ENCODE measurements around the gene SPTSSB.

SPTSSB gene

DNA sequence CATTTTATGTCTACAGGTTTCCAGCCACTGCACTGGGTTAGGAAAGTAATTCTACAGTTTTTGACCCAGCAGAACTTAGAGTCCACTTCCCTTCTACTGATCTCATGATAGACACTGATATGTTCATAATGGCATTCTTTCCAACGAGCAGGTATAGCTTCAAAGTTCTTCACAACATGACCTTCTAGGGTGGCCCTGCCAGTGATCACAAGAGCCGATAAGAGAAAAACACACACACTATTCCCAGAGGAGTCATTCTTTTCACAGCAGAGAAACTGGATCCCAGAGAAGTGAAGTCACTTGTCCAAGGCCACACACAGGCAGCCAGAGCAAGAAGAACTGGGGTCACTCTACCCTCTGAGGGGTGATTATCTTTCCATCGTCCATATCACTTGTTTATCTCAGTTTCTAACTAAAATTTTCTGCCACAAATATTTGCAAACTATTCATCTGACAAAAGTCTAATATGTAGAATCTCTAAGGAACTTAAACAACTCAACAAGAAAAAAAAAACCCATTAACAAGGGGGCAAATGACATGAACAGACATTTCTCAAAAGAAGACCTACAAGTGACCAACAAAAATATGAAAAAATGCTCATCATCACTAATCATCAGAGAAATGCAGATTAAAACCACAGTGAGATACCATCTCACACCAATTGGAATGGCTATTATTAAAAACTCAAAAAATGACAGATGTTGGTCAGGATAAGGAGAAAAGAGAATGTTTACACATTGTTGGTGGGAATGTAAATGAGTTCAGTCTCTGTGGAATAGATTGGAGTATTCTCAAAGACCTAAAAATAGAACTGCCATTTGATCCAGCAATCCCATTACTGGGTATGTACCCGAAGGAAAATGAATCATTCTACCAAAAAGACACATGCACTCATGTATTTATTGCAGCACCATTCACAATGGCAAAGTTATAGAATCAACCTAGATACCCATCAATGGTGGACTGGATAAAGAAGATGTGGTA lies 31.5 kb downstream of the SPTSSB start:
- no peak for DNase-seq (ENCODE audit: low read depth, low spot score)

DNA sequence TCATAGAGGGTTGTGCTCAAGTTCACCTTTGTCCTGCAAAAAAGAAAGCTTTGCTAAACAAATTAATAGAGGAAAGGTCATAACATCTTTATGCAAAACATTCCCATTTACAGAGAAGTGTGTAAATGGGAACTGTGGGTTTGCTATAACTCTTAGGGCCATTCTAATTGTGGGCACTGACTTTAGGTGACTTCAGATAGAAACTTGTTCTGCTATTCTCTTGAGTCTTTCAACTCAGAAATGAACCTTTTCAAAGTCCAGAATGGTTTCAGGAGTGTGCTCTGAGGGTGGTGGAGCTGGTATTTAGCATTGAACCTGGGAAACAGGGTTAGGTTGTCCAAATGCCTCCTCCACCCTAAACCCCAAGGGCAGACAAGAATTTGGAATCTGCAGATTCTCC lies 34.0 kb downstream of the SPTSSB start:
- no peak for DNase-seq (ENCODE audit: low read depth, low spot score)

DNA sequence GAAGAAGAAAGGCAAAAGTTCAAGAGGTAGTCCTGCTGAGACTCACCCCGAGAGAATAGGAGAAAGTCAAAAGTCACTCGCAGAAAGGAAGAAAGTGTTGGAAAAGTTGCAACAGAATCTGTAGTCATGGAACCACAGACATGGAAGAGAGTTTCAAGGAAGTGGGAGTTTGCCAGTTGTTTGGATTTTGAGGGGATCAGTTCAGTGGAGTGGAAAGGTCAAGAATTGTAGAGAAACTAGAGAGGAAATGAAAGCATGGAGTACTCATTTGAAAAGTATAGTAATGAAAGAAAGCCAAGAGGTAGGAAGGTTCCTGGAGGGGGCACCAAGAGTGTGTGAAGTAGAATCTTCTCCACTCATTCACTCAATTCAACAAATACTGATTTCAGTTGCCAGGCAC lies 34.7 kb downstream of the SPTSSB start:
- DNase-seq (ENCODE audit: low read depth, low spot score), result no peak

DNA sequence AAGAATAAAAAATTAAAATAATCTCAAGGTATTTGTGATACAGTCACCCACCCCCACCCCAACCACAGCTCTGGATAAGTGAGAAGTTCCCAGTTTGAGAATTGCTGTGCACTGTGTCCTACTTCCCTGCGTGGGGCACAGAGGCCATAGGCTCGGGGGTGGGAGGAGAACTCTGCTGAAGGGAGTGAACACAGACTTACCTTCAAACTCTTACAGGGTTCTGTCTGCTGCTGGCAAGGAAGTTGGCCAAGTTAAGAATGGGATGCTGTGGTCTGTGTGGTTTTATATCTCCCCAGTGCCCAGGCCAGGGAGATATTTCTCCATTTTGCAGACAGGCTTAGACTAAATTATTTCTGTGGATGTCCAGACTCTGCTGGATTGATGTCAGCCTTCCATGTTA lies 37.6 kb downstream of the SPTSSB start:
- DNase-seq (ENCODE audit: low read depth, low spot score), result no peak

DNA sequence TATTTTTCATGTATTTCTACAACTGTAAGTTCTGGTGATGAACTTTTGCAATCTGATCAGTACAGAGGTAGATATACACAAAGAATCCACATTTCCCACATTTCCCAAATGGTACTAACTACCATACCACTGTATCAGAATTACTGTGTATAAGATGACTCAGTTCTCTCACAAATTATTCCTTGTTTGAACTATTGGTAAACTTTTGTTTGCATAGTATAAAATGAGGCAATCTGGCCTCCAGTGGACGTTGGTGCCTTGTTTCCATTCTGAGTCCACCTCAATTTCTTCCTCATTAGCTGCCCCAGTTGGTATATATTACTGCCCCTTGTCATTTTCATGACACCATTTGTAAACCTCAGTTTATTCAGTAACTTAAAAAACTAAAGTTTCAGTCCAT lies 38.5 kb downstream of the SPTSSB start:
- DNase-seq (ENCODE audit: low read depth, low spot score), result no peak

DNA sequence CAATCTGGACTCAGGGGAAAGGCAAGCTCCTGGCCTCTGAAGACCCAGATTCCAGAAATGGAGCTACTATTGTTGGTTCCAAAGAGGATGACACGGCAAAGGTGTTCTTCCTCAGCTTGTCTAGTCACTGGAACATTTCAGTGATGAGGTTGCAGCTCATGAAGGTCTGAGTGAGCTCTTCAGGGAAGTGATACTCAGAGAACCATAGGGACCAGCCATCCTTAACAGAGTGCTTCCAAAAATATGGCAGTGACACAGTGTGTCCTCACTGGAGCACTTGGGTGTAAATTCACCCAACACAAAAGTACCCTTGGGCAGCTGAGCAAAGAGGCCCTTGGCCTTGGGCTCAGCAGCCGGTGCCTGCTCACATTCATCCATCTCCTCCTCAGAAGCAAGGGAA lies 46.3 kb downstream of the SPTSSB start:
- no peak for DNase-seq (ENCODE audit: low read depth, low spot score)

DNA sequence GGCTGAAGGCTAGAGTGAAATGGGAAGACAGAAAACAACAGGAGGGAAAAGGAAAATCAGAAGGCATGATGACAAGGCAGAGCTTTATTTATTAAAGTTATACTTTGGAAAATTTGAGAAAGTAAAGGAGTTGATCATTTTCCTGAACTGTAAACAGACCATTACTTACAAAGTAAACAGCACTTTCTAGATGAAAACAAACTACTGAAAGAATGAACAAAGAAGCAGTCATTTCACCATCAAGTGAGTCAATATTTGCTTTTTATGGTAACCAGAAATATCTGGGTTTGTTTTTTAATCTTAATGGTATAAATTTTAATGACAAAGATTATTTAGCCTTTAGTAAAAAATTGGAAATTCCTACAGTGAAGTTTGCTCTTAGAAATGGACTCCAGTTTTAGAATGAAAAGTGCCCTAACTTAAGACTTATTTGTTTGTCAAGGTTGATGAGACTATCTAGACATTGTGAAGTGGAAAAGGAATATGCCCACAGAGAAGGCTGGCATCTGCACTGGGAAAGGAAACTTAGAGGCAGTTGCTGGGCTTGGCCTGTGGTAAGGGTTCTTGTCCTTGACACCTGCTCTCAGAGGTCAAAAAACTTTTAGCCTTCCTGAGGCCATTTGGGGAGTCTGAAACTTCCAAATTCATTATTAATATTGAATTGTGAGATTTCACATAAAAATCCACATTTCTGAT lies 47.2 kb downstream of the SPTSSB start:
- no peak for DNase-seq (ENCODE audit: low read depth, low spot score)

DNA sequence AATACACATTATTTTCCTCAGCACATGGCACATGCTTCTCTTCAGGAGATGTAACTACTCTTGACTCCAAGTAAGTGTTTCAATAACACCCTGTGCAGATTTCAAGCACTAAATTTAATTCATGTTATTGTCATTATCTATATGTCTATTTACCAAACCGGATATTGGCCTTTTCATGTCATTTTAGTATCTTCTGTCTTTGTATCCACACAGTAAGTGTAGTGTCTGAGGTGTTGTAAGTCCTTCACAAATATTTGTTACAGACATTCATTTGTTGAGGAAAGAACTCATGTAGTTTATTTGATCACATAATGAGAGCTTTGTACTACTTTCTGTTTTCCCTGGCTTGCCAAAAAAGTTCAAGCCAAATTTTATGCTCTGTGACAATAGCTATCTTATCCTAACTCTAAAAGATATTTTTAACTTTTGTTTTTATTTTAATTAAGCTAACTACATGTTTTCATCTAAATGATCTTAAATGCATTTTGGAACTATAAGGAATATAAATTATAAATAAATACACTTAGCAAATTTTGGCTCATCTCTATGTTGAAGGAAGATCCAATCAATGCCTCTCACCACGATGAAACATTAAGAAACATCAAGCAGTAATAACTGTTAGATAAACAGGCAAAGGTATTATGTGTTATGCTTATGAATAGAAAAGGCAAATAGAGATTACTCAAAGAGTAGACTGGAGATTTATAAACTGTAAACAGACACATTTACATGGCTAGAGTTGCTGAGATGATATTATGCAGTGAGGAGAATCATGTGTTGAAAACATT lies 48.3 kb downstream of the SPTSSB start:
- DNase-seq (ENCODE audit: low read depth, low spot score), result no peak

DNA sequence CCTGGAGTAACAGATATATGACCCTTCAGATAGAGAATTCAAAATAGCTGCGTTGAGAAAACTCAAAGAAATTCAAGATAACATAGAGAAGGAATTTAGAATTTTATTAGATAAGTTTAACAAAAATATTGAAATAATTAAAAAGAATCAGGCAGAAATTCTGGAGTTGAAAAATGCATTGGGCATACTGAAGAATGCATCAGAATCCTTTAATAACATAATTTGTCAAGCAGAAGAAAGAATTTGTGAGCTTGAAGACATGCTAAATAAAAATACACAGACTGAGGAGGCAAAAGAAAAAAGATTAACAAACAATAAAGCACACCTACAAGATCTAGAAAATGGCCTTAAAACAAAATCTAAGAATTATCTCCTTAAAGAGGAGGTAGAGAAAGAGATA lies 50.5 kb downstream of the SPTSSB start:
- DNase-seq (ENCODE audit: low read depth, low spot score), result no peak

DNA sequence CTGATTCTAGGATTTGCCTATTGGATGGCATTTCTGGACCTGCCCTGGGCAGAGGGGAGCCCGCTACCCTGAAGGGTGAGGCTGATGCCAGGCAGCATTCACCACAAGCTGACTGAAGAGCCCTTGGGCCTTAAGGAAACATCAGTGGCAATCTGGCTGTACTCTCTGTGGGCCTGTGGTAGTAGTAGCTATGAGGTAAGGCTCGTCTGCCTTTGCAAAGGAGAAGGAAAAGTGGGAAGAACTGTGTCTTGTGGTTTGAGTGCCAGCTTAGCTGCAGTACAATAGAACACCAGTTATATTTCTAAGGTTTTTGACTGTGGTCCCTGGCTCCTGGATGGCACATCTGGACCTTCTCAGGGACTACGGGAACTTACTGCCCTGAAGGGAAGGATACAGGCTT lies 51.5 kb downstream of the SPTSSB start:
- DNase-seq (ENCODE audit: low read depth, low spot score), result no peak

DNA sequence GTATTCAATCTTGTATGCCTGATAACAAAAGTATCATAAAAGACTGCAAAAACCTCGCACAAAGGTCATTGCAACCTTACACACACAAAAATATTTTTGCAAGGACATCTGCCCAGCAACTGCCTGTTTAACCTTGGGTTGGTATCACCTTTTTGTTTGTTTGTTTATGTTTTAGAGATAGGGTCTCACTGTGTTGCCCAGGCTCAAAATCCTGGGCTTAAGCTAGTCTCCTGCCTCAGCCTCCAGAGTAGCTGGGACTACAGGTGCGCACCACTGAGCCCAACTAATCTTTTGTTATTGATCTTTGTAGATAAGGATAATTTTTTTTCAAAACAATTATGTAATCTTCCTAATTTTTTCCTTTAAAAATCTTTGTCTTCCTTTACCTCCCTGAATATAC lies 54.2 kb downstream of the SPTSSB start:
- no peak for DNase-seq (ENCODE audit: low read depth, low spot score)

DNA sequence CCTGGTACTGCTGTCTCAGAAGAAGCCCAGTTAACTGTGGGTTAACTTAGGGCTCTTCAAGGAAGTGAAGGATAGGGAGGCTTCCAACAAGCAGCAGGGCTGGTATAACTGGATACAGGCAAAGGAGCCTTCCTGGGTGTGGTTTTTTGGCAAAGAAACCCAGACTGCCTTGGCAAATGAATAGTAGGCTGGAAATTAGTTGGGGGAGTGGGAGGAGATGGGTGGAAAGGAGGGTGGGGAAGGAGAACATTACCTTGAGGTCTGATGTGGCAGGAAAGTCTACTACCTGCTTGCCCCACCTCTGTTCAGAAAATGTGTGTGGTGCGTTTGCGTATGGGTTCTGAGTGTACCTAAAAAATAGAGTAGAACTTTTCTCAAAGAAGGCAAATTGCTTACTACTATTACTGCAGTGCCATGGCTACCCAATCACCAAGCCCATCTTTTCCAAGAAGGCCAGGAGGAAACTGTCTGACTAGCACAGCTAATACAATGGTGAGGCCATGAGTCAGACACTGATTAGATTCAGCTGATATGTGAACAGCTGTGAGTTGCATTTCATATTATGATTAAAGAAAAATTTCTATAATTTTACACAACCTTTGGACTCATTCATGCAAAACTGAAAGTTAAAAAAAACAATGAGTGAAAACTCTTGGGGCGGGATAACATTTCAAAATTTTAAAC lies 55.2 kb downstream of the SPTSSB start:
- no peak for DNase-seq (ENCODE audit: low read depth, low spot score)

DNA sequence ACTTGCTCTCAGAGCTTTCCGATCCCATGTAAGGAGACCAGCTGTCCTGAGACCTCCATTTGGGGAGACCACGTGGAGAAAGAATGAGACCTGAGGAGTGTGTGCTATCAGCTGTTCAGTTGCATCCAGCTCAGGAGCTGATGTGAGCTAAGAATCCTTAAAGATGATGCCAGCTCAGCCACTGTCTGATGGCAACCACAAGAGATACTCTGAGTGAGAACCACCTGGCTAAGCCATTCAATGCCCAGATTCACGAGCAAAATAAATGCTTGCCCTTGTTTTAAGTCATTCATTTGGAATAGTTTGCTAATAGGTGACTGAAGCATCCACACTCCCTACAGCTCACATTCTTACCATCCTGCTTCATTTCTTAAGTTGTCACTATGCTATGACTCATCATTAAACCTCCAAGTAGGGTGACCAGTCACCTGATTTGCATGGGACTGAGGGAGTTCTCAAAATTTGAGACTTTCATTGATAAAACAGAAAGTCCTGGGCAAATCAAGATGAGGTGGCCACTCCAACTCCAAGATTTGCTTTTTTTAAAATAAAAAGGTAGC lies 56.4 kb downstream of the SPTSSB start:
- DNase-seq (ENCODE audit: low read depth, low spot score), result no peak

DNA sequence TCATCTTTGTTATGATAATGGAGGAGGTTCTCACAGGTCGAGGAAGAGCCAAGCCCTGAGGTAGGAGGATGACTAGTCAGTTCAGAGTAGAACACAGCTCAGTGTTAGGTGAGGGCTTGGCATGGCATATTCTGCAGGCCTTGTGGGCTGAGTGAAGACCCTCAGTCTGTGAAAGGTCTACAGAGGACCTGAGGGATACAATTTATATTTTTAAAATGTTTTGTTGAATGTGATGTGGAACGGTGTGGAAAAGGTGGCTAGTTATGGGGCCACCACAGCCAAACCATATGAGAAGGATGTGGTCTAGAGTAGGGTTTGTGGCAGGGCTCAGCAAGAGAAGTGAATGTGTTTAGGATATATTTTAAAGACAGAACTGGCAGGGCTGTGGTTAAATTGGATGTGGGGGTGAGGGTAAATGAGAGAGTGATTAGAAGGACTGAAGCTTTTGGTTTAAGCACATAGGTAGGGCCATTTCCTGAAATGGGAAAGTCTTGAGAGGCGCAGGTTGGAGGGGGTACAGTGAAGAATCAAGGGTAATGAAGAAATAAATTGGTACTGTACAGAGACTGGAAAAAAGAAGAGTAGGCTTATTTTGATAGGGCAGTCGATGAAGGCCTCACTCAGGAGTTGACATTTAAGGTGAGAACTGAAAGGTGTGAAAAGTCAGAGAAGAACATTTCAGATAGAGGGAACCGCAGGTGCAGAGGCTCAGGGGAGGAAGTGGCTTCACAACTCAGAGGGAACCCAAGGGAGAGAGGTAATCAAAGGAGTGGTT lies 60.5 kb downstream of the SPTSSB start:
- no peak for DNase-seq (ENCODE audit: low read depth, low spot score)

DNA sequence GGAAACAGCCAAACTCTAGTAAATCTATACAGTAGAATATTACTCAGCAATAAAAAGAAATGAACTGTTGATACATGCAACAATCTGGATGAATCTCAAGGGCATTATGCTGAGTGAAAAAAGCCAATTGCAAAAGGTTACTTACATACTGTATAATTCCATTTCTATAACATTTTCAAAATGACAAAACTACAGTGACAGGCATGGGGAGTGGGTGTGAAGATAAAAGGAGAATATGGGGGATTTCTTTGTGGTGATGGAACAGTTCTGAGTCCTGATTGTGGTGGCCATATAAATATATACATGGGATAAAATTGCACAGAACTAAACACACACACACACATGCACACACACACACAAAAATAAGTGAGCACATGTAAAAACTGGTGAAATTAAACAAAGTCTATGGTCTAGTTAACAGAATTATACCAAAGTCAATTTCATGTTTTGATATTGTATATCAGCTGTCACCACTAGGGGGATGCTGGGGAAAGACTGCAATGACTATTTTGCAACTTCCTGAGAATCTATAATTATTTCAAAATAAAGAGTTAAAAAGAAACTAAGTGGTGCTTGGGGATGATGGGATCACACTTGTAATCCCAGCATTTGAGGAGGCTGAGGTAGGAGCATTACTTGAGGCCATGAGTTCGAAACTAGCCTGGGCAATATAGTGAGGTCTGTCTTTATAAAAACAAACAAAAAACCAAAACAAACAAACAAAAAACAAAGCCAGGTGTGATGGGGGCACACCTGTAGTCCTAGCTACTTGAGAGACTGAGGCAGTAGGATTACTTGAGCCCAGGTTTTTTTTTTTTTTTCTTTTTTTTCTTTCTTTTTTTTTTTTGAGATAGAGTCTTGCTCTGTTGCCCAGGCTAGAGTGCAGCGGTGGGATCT lies 66.0 kb downstream of the SPTSSB start:
- no peak for DNase-seq (ENCODE audit: low read depth, low spot score)

DNA sequence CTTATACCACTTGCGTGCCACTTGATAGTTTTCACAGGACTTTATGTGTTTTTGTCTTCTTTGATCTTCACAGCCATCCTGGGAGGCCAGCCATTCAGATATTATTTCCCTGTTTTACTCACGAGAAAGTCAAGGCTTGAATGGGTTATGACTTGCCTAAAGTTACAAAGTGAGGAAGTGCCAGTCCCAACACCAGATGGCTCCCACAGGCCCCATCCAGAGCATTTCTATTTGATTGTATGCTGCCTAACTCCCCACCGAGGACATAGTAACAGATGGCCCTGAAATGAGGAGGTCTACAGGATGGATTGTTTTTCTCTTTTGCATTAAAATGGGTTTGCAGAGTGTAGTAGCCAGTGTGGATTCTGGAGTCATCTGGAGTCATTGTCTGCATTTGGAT lies 74.5 kb downstream of the SPTSSB start:
- no peak for DNase-seq (ENCODE audit: low read depth, low spot score)

DNA sequence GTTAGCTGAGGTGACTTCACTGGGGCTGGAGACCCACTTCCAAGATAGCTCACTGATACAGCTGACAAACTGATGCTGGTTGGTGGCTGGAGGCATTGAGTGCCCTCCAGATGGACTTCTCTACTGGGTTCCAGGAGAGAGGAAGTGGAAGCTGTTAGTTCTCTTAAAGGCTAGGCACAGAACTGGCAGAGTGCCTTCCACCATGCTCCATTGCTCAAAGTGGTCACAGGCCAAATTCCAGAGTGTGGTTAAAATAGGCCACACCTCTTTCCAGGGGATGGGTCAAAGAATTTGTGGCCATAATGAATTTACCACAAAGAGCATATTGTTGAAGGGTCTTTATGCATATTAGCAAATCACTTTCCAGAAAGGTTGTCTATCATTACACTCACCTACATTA lies 76.0 kb downstream of the SPTSSB start:
- no peak for DNase-seq (ENCODE audit: low read depth, low spot score)
